Mucosa of rectum (tissue), 2 donors: ENCODE results near the gene DNAI1.
"Not testable (repeated sequence)": the region's sequence is repeated elsewhere in the genome, so short reads cannot be mapped to it uniquely, and the experiment has no call there.

Experiments used
- H3K27ac ChIP-seq, 2 donors: one replicate each; pipeline ENCODE4 v1.7.0; 2013; ENCODE audit warnings: inconsistent platforms in 2 of 2, low read depth in 2 of 2, low read length in 2 of 2
- H3K27me3 ChIP-seq, 2 donors: one replicate each; pipeline ENCODE4 v1.7.0; 2013; ENCODE audit warnings: low read length in 2 of 2; ENCODE audit not compliant: control insufficient read depth in 2 of 2, insufficient read depth in 2 of 2
- H3K36me3 ChIP-seq, 2 donors: one replicate each; pipeline ENCODE4 v1.7.0; 2013; ENCODE audit warnings: low read length in 2 of 2; ENCODE audit not compliant: control insufficient read depth in 2 of 2, insufficient read depth in 2 of 2
- H3K4me1 ChIP-seq, 2 donors: one replicate each; pipeline ENCODE4 v1.7.0; 2013; ENCODE audit warnings: low read length in 2 of 2, mild to moderate bottlenecking in 1 of 2; ENCODE audit not compliant: control insufficient read depth in 2 of 2, insufficient read depth in 2 of 2
- H3K4me3 ChIP-seq, 2 donors: one replicate each; pipeline ENCODE4 v1.7.0; 2013; ENCODE audit warnings: low read length in 2 of 2
- H3K9ac ChIP-seq, 2 donors: one replicate each; pipeline ENCODE4 v1.7.0; 2013; ENCODE audit warnings: low read length in 2 of 2, low read depth in 1 of 2, mild to moderate bottlenecking in 1 of 2
- H3K9me3 ChIP-seq, 2 donors: one replicate each; pipeline ENCODE4 v1.7.0; 2013; ENCODE audit warnings: low read length in 2 of 2; ENCODE audit not compliant: control insufficient read depth in 2 of 2
- donor health status: healthy.
- donor health status: Normal muscosa, but diverticular disease.

Gene DNAI1

DNA sequence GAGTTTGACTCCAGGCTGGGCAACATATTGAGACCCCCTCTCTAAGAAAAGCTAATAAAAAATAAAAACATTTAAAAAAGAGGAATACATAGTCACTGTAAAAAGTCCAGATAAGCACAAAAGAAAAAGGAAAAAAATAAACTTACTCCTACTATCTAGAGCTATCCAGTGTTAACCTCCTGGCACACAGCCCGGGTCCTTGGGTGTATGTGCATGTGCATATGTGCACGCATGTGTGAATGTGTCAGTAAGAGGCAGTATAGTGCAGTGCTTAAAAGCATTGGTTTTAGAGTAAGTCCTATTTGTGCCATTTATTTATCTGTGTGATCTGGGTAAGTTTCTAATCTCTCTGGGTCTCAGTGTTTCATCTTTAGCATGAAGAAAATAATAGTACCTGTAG is 26.9 kb upstream of the DNAI1 start:
- Histone ChIP-seq H3K9me3 (no peaks in the 10 kb centered on the region), H3K36me3 (no peaks in the 10 kb centered on the region), H3K27ac (no peak overlapping the region), H3K9ac (no peak overlapping the region), H3K4me1 (no peaks in the 10 kb centered on the region), H3K4me3 (no peak overlapping the region), H3K27me3 (no peaks in the 10 kb centered on the region)

DNA sequence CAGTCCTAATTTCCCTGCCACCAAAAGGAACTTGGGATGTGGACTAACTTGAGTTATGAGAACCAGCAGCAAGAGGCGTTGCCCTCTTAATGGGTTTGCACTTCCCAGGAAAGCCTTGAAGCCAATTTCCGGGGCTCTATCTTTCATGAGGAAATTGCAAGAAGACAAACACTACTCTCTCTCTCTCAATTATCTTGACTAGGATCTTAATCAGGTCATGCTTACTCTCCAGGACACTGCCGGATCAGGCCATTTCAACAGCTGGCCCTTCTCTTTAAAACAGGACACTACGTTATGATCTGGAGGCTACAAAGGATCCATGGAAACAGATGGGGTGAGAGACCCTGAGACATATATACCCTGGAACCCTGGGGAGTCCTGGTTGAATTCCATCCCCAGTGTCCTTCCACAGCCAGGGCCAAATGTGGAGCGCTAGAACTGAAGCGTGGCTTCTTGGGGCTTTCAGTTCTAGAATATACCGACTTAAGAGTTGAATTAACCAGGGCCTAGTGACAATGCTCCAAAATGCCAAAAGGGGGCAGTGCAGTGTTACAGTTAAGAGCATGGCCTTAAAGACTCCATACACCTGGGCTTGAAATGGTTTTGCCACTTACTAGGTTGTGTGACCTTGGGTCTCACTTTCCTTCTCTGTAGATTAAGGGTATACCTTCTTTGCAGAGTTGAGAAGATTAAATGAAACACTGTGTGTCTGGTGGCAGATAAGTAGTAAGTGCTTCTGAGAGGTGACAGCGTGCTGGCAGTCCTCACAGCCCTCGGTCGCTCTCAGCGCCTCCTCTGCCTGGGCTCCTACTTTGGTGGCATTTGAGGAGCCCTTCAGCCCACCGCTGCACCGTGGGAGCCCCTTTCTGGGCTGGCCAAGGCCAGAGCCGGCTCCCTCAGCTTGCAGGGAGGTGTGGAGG is 21.3 kb upstream of the DNAI1 start:
- H3K4me3 ChIP-seq, result no peak overlapping the region
- no peak overlapping the region for H3K9ac ChIP-seq
- H3K27ac ChIP-seq, result no peak overlapping the region

DNA sequence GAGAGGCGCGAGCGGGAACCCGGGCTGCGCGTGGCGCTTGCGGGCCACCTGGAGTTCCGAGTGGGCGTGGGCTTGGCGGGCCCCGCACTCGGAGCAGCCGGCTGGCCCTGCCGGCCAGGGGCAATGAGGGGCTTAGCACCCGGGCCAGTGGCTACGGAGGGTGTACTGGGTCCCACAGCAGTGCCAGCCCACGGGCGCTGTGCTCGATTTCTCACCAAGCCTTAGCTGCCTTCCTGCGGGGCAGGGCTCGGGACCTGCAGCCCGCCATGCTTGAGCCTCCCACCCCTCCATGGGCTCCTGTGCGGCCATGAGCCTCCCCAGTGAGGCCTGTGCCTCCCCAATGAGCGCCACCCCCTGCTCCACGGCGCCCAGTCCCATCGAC is 20.7 kb upstream of the DNAI1 start:
- H3K4me1 ChIP-seq, H3K27me3 ChIP-seq, H3K4me3 ChIP-seq, H3K27ac ChIP-seq, H3K36me3 ChIP-seq, H3K9me3 ChIP-seq, H3K9ac ChIP-seq: not testable (repeated sequence)

More for the DNA sequence above, 21.3 kb upstream of the DNAI1 start:
- H3K27me3 ChIP-seq, result no peaks in the 10 kb centered on the region
- no peaks in the 10 kb centered on the region for H3K9me3 ChIP-seq
- H3K4me1 ChIP-seq, result no peaks in the 10 kb centered on the region
- H3K36me3 ChIP-seq, result no peaks in the 10 kb centered on the region

DNA sequence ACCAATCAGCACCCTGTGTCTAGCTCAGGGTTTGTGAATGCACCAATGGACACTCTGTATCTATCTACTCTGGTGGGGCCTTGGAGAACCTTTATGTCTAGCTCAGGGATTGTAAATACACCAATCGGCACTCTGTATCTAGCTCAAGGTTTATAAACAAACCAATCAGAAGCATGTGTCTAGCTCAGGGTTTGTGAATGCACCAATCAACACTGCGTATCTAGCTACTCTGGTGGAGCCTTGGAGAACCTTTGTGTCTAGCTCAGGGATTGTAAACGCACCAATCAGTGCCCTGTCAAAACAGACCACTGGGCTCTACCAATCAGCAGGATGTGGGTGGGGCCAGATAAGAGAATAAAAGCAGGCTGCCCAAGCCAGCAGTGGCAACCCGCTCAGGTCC is 20.1 kb upstream of the DNAI1 start:
- not testable (repeated sequence) for H3K27ac ChIP-seq, H3K27me3 ChIP-seq, H3K4me1 ChIP-seq, H3K36me3 ChIP-seq, H3K9ac ChIP-seq, H3K4me3 ChIP-seq, H3K9me3 ChIP-seq

DNA sequence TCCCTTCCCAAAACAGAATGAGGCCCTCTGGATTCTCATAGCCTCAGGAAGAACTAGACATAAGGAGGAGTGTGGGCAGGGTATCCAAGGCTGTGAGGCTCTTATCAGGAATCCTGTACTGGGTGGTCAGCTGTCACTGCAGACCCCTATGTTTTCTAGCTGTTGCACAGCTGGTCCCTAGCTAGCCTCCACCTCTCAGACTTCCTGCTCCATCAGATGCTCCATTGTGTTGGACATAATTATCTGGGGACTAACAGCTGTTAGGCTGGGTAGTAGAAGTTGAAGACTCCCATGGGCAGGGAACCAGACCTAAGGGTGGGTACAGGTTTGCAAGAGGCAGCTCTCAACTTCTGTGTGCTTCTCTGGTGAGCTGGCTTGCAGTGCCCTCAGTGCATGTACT is 18.6 kb upstream of the DNAI1 start:
- Histone ChIP-seq H3K9ac (no peak overlapping the region), H3K4me3 (no peak overlapping the region), H3K4me1 (no peaks in the 10 kb centered on the region), H3K27me3 (no peaks in the 10 kb centered on the region), H3K27ac (no peak overlapping the region), H3K9me3 (no peaks in the 10 kb centered on the region), H3K36me3 (no peaks in the 10 kb centered on the region)

DNA sequence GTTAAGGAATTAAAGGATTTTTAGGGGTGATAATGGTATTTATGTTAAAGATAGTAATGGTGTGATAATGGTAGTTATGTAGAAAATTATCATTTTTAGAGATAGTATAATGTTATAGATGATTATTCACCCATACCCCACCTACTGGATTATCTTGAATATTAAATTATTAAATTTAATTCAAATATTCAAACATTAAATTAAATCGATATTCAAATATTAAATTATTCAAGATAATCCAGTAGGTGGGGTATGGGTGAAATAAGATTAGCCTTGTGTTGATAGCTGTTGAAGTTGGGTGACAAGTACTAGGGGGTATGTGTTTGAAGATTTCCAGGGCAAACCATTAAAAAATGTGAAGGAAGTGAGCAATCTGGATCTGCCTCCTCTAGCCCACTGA is 15.8 kb upstream of the DNAI1 start:
- Histone ChIP-seq H3K9ac (no peak overlapping the region), H3K9me3 (no peaks in the 10 kb centered on the region), H3K27ac (no peak overlapping the region), H3K27me3 (no peaks in the 10 kb centered on the region), H3K4me1 (no peaks in the 10 kb centered on the region), H3K36me3 (no peaks in the 10 kb centered on the region), H3K4me3 (no peak overlapping the region)

DNA sequence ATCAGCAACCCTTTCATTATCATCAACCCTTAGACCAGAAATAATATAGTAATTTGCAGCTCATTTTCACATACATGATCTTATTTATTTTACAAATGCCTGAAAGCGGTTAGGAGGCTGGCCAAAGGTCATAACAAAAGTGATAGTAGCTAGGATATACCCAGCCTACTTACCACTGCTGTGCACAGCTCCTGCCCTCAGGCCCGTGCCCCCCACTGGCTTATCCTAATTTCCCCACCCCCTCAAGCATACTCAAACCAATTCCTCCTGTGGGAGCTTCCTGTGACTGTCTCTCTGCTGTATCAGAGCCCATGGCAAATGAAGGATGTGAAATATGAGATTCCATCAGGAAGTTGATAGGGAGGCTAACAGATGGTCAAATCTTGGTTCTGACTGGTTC is 15.1 kb upstream of the DNAI1 start:
- no peaks in the 10 kb centered on the region for H3K9me3 ChIP-seq
- H3K4me3 ChIP-seq, result no peak overlapping the region
- H3K4me1 ChIP-seq, result no peaks in the 10 kb centered on the region
- no peak overlapping the region for H3K27ac ChIP-seq
- no peaks in the 10 kb centered on the region for H3K36me3 ChIP-seq
- no peak overlapping the region for H3K9ac ChIP-seq
- H3K27me3 ChIP-seq, result no peaks in the 10 kb centered on the region

DNA sequence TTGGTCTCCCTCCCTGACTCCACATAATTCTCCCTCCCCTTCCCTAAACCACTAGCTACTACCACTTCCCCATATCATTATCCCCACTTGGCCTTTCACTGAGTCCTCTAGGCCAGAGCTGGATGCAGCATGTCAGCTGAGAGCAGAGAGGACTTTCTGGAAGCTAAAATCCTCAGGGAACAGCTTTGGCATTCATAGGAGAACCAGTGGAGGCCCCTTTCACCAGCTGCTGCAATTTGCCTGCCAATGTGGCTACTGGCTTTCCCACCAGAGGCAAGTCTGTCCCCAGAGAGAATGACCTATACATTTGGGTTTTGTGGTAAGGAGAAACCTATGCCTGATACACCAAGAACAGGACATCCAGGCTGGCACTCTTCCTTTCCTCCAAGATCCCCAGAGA is 14.6 kb upstream of the DNAI1 start:
- Histone ChIP-seq H3K36me3 (no peaks in the 10 kb centered on the region), H3K27me3 (no peaks in the 10 kb centered on the region), H3K27ac (no peak overlapping the region), H3K4me1 (no peaks in the 10 kb centered on the region), H3K9ac (no peak overlapping the region), H3K4me3 (no peak overlapping the region), H3K9me3 (no peaks in the 10 kb centered on the region)

DNA sequence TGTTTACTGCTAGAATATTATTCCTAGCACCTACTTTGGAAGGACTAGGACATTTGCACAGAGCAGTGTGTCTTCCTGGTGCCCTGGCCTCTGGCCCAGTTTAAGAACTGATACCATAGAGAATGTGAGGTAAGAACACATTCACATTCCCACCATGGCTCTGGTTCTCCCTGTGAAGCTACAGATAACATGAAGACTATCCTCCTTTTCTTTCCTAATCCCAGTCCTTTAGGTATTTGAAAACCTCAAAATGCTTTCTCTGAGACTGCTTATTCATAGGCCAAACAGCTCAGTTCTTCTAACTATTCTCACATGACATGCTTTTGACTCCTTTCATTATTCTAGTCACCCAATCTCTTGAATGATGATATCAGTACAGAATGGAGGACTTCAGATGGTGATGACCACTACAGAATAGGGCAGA is 12.1 kb upstream of the DNAI1 start:
- no peaks in the 10 kb centered on the region for H3K4me1 ChIP-seq
- no peak overlapping the region for H3K4me3 ChIP-seq
- H3K36me3 ChIP-seq, result no peaks in the 10 kb centered on the region
- H3K9ac ChIP-seq, result no peak overlapping the region
- H3K9me3 ChIP-seq, result no peaks in the 10 kb centered on the region
- no peaks in the 10 kb centered on the region for H3K27me3 ChIP-seq
- no peak overlapping the region for H3K27ac ChIP-seq

DNA sequence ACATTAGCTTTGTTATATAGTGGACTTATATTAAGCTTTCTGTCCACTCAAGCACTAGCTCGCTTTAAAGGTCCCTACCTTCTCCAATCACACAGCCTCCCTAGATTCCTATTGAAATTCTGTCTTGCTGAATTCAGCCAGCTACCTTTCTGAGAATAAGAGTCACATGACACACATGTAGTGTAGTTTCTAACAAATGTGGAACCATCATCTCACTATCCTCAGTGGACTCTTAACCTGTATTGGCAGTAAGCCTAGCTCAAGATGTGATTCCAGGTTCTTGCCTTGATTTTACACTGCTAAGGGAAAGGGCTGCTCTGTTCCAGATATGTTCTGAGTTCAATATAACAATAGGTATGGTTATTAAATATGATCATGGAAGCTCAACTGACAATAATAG is 11.7 kb upstream of the DNAI1 start:
- Histone ChIP-seq H3K4me1 (no peaks in the 10 kb centered on the region), H3K36me3 (no peaks in the 10 kb centered on the region)

More for the DNA sequence above, 11.7 kb upstream of the DNAI1 start:
- Histone ChIP-seq H3K4me3 (no peak overlapping the region), H3K27ac (no peak overlapping the region), H3K9ac (no peak overlapping the region), H3K9me3 (no peaks in the 10 kb centered on the region), H3K27me3 (no peaks in the 10 kb centered on the region)
